NCI-H187 treated with DMSO at 0.1 percent for 48 hours (cell line): ENCODE results near the gene NME5.
"Not testable (repeated sequence)": the region's sequence is repeated elsewhere in the genome, so short reads cannot be mapped to it uniquely, and the experiment has no call there.

Experiments used
- DNase-seq: peaks from one replicate; lab custom pipeline; 2025; lab: John Stamatoyannopoulos, UW

The NME5 gene

DNA sequence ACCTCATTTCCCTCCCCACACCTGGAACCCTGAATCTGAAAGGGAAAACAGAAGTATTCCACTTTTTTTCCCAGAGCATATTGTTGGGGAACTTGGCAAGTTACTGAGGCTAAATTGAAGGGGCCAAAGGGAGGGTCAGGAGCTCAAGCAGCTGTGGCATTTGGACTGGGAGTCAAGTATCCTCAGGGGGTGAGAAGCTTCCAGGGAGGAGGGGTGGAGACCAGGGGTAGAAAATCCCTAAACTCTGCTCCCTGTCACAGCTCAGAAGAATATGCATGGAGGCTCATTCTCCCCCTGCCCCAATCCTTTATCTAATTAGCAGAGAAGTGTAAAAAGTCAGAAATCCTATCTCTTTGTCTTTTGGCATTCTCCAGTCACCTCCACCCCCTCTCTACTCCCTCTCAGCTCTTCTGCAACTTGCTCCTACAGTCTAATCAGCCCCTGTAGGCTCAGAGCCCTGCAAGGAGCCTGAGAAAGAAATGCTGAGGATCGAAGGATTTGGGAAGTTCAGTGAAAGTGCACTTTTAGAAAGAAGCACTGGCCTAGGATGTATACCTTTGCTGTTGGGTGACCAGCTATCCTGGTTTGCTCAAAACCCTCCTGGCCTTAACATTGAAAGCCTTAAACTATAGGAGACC lies 61.1 kb downstream of the NME5 start:
- DNase-seq: no peak

DNA sequence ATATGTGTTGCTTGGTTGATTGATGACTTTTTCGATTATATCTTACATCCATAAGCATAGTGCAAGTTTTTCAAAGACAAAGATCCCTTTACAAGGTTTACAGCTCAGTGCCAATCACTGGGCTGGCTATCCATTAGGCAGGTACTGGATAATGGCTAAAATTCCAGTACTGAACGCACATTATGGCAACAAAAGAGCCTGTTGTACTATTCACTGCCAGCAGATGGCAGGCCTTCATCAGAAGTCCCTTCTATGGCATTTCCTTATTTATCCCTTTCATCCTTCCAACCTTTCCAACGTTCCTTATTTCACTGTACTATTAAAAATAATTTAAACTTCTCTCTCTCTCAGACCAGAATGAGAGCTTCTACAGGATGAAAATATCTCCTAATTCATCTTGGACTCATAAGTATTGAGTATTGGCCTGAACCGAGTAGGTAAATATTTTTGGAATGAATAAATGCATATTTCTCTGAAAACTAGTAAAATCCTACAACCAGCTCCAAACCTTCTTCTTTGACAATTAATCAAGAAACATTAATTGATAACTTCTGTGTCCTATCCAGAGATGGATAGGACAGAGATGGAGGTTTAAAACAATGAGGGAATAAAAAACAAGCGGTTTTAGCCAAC lies 62.0 kb downstream of the NME5 start:
- no peak for DNase-seq

DNA sequence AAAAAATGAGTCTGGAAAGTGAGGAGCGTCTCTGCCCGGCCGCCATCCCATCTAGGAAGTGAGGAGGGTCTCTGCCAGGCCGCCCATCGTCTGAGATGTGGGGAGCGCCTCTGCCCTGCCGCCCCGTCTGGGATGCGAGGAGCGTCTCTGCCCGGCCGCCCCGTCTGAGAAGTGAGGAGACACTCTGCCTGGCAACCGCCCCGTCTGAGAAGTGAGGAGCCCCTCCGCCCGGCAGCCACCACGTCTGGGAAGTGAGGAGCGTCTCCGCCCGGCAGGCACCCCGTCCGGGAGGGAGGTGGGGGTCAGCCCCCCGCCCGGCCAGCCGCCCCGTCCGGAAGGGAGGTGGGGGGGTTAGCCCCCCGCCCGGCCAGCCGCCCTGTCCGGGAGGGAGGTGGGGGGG lies 69.2 kb downstream of the NME5 start:
- DNase-seq: not testable (repeated sequence)

DNA sequence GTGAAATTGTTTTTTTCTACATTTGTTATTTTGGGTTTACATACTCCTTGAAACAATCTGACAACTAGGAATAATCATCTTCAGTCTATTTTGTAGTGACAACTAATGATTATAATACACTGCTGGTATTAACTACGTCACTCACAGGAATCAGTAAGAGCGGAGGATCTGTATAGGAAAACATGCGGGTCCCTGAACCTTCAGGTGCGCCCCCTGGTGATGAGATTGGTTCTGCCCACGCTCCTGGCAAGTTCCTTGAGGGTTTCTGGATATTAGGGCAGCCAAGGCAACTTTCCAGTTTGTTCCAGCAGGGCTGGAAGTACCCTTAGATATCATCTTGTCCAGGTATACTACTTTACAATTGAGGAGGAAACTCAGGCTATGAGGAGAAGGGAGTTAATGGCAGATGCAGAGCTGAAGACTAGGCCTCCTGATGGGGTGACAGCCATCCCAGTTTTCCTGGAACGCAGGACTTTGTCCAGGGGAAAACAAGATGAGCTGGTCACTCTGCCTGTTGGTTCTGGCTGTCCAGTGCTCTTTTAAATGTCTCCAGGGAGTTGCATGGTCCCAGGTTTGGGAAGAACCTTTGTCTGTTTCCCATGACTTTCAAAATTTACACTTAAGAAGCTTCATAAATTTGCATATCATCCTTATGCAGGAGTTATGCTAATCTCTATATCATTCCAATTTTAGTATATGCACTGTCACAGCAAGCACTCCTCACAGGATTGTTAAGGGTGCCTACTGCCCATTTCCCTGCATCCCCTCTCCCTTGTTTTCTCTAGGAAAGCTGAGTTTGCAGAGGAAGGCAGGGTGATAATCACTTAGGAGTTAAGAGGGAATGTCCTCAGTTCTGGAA lies 70.3 kb downstream of the NME5 start:
- DNase-seq: no peak

DNA sequence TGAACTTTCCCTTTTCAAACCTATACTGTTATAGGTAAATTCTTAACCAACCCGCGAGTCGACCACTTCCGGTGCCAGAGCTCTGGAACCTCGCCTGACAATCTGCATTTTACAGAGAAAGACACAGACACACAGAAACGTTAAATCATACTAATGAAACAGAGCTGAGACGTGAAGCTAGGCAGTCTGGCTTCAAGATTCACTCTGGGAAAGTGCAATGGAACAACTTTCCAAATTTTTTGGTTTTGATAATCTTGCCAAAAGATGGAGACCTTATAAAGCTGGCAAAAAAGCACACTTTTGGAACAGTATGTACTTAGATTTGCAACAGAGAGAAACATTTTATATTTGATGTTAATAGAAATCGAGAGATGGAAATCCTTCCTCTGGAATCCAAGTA lies 71.3 kb downstream of the NME5 start:
- no peak for DNase-seq
